Keratinocyte (primary cell): ENCODE measurements around the gene AP5Z1. TPM values are rescaled to one million over a fixed set of nuclear protein-coding genes. Genes with fewer than 3 reads are reported as not detected.

Source experiments
- DNase-seq: peaks from one replicate; pipeline ENCODE4 v3.0.0-alpha.2; 2011; ENCODE audit warnings: low read depth, missing footprints, low spot score
- FAIRE-seq: peaks from 2 replicates; lab custom pipeline; 2011; peaks lifted over from hg19 to GRCh38; lab: Jason Lieb, UNC
- H2AFZ ChIP-seq: 2 replicates; pipeline ENCODE4 v1.6.0; 2012; ENCODE audit warnings: low read length, control low read depth, inconsistent platforms; ENCODE audit not compliant: control insufficient read depth
- H3K27ac ChIP-seq: 2 replicates; pipeline ENCODE4 v1.5.1; 2011; ENCODE audit warnings: low read length; ENCODE audit not compliant: control insufficient read depth, insufficient read depth
- H3K27me3 ChIP-seq: 3 replicates; pipeline ENCODE4 v1.6.0; 2011; ENCODE audit warnings: low read length; ENCODE audit not compliant: control insufficient read depth, insufficient read depth; ENCODE audit errors: extremely low read depth
- H3K36me3 ChIP-seq, 2 experiments: 2 replicates in 1 of 2; 3 replicates in 1 of 2; pipeline ENCODE4 v1.5.1; 2011; ENCODE audit warnings: low read length in 2 of 2, mild to moderate bottlenecking in 1 of 2; ENCODE audit not compliant: control insufficient read depth in 2 of 2, insufficient read depth in 2 of 2; ENCODE audit errors: extremely low read depth in 1 of 2
- H3K4me1 ChIP-seq: 3 replicates; pipeline ENCODE4 v1.5.1; 2011; ENCODE audit warnings: low read length; ENCODE audit not compliant: control insufficient read depth, insufficient read depth; ENCODE audit errors: extremely low read depth
- H3K4me2 ChIP-seq: 3 replicates; pipeline ENCODE4 v1.6.0; 2011; ENCODE audit warnings: low read depth, low read length; ENCODE audit not compliant: control insufficient read depth, insufficient read depth; ENCODE audit errors: extremely low read depth
- H3K4me3 ChIP-seq, 3 experiments: fragments of 200-600 bp in 1 of 3; sonication (generic) in 1 of 3; 2 replicates in 2 of 3; 3 replicates in 1 of 3; pipeline ENCODE4 v1.5.1; 2011 to 2016; ENCODE audit warnings: low read length in 3 of 3, mild to moderate bottlenecking in 3 of 3, control low read depth in 2 of 3, inconsistent platforms in 1 of 3, low read depth in 1 of 3, mixed read lengths in 1 of 3, mixed run types in 1 of 3, moderate library complexity in 1 of 3; ENCODE audit not compliant: control insufficient read depth in 2 of 3, insufficient read depth in 2 of 3; ENCODE audit errors: extremely low read depth in 1 of 3
- H3K79me2 ChIP-seq: 2 replicates; pipeline ENCODE4 v1.6.0; 2012; ENCODE audit warnings: low read length; ENCODE audit not compliant: control insufficient read depth, insufficient read depth
- H3K9ac ChIP-seq: 3 replicates; pipeline ENCODE4 v1.6.0; 2011; ENCODE audit warnings: low read length; ENCODE audit not compliant: control insufficient read depth, insufficient read depth; ENCODE audit errors: extremely low read depth
- H3K9me1 ChIP-seq: 3 replicates; pipeline ENCODE4 v1.6.0; 2011; ENCODE audit warnings: low read length; ENCODE audit not compliant: control insufficient read depth, insufficient read depth; ENCODE audit errors: extremely low read depth
- H3K9me3 ChIP-seq: 2 replicates; pipeline ENCODE4 v1.5.1; 2012; ENCODE audit warnings: low read depth, low read length; ENCODE audit not compliant: control insufficient read depth
- H4K20me1 ChIP-seq: 3 replicates; pipeline ENCODE4 v1.6.0; 2011; ENCODE audit warnings: low read length; ENCODE audit not compliant: control insufficient read depth, insufficient read depth; ENCODE audit errors: extremely low read depth
- CTCF ChIP-seq, 3 experiments: IDR thresholded peaks in 1 of 3; conservative IDR thresholded peaks in 1 of 3; optimal IDR thresholded peaks in 1 of 3; 2 replicates in 2 of 3; 3 replicates in 1 of 3; pipeline versions ENCODE3 to v1.5.1; 2011; ENCODE audit warnings: low read length in 3 of 3, mild to moderate bottlenecking in 3 of 3, moderate library complexity in 2 of 3, control low read depth in 1 of 3, inconsistent platforms in 1 of 3; ENCODE audit not compliant: insufficient read depth in 2 of 3; ENCODE audit errors: extremely low read depth in 1 of 3
- EZH2 ChIP-seq: IDR thresholded peaks from one replicate; pipeline ENCODE4 v1.6.1; 2012; ENCODE audit warnings: inconsistent platforms, mild to moderate bottlenecking, low read length, moderate library complexity
- dilution Hi-C: fragments of 300-500 bp; cut with MboI; formaldehyde crosslinking; loops from one replicate; pipeline ENCODE4 v1.7.0; 2020; ENCODE audit warnings: low sequenced_read_pairs; ENCODE audit not compliant: extremely low pct_ligation_motif_present
- polyA plus RNA-seq, 5 experiments: library from polyadenylated mRNA; depleted of rRNA in 3 of 5; stranded (reverse) in 3 of 5; stranded (forward) in 1 of 5; unstranded in 1 of 5; fragments of >200 nt; gene quantifications; 1 replicate in 1 of 5; 2 replicates in 3 of 5; 3 replicates in 1 of 5; pipeline versions ENCODE4 v1.2.1 to v1.2.3, GENCODE V29; 2011 to 2012; ENCODE audit warnings: missing spikeins in 2 of 5, low read depth in 1 of 5, low replicate concordance in 1 of 5

The AP5Z1 gene
- polyA plus RNA-seq, 1 donor (not counting 4 experiments of a cell fraction or from before 2014, with no cell fraction given), result 12.6 TPM

GRCh38 chr7:4782333-4783291 is 7.2 kb downstream of the AP5Z1 start:
- H3K27me3 ChIP-seq, result no peaks in the 10 kb centered on the region
- H3K79me2 ChIP-seq, result peaks cover 14% of the 10 kb centered on the region
- no peak overlapping the region for H3K4me3 ChIP-seq
- dilution Hi-C loops, result no loop called here
- H3K4me2 ChIP-seq, result no peak overlapping the region
- no peak overlapping the region for H2AFZ ChIP-seq
- H3K4me1 ChIP-seq, result no peaks in the 10 kb centered on the region
- FAIRE-seq, result no peak
- no peaks in the 10 kb centered on the region for H3K9me3 ChIP-seq
- no peaks in the 10 kb centered on the region for H4K20me1 ChIP-seq
- H3K9me1 ChIP-seq, result no peaks in the 10 kb centered on the region
- no peak for TF ChIP-seq EZH2
- TF ChIP-seq CTCF (optimal IDR thresholded peaks at IDR 0.05 in 1 of 3, IDR thresholded peaks at IDR 0.05 in 1 of 3, conservative IDR thresholded peaks at IDR 0.05 in 1 of 3; ENCODE audit: extremely low read depth in 1 of 3, insufficient read depth in 2 of 3, low read length in 3 of 3), result no peak
- no peak overlapping the region for H3K9ac ChIP-seq
- H3K27ac ChIP-seq, result no peak overlapping the region
- DNase-seq, result no peak
- peaks cover 20 to 40% of the 10 kb centered on the region in 2 experiments for H3K36me3 ChIP-seq

GRCh38 chr7:4783292-4783652 is 7.8 kb downstream of the AP5Z1 start:
- no peak overlapping the region for H2AFZ ChIP-seq
- no peaks in the 10 kb centered on the region for H3K27me3 ChIP-seq
- H4K20me1 ChIP-seq, result no peaks in the 10 kb centered on the region
- dilution Hi-C loops, result no loop called here
- H3K9me1 ChIP-seq, result no peaks in the 10 kb centered on the region
- H3K36me3 ChIP-seq, result peaks cover 24 to 41% of the 10 kb centered on the region in 2 experiments
- TF ChIP-seq CTCF (optimal IDR thresholded peaks at IDR 0.05 in 1 of 3, IDR thresholded peaks at IDR 0.05 in 1 of 3, conservative IDR thresholded peaks at IDR 0.05 in 1 of 3; ENCODE audit: extremely low read depth in 1 of 3, insufficient read depth in 2 of 3, low read length in 3 of 3), result no peak
- TF ChIP-seq EZH2, result no peak
- FAIRE-seq (no peak), DNase-seq (no peak)
- no peak overlapping the region for H3K27ac ChIP-seq
- H3K9me3 ChIP-seq, result no peaks in the 10 kb centered on the region
- H3K4me1 ChIP-seq, result no peaks in the 10 kb centered on the region
- H3K4me2 ChIP-seq, result no peak overlapping the region
- no peak overlapping the region for H3K4me3 ChIP-seq
- H3K9ac ChIP-seq, result no peak overlapping the region
- peaks cover 7% of the 10 kb centered on the region for H3K79me2 ChIP-seq
